H1 (cell line): ENCODE data around the gene MRPL27. TPM values are rescaled to one million over a fixed set of nuclear protein-coding genes. Genes with fewer than 3 reads are reported as not detected.

ENCODE experiments used
- CTCF ChIA-PET: fragments of 300-600 bp; sonication (Branson Sonifier 250); formaldehyde crosslinking; loops from one replicate; lab custom pipeline; 2021; ENCODE audit not compliant: partially characterized antibody; lab: Charles Lee
- POLR2A ChIA-PET: fragments of 300-600 bp; sonication (Branson Sonifier 250); formaldehyde crosslinking; loops from one replicate; lab custom pipeline; 2021; ENCODE audit warnings: inconsistent platforms; ENCODE audit not compliant: partially characterized antibody; lab: Charles Lee
- DNase-seq, 2 experiments: peaks; one replicate each; pipeline versions ENCODE4 v3.0.0 to v3.0.0-alpha.2; 2010 to 2022; ENCODE audit warnings: low spot score in 2 of 2, low read depth in 1 of 2, mixed read lengths in 1 of 2
- FAIRE-seq: peaks from 2 replicates; lab custom pipeline; 2011; peaks lifted over from hg19 to GRCh38; lab: Jason Lieb, UNC
- H2AFZ ChIP-seq: 2 replicates; pipeline ENCODE4 v1.8.1; 2012; ENCODE audit warnings: low read length, inconsistent platforms
- H2AK5ac ChIP-seq: 2 replicates; pipeline ENCODE4 v1.6.1; 2013; ENCODE audit warnings: low read depth, low read length
- H2BK120ac ChIP-seq: replicated peaks from 2 replicates; pipeline ENCODE3; 2013; ENCODE audit warnings: low read depth, low read length, inconsistent platforms
- H2BK12ac ChIP-seq: 2 replicates; pipeline ENCODE4 v1.6.1; 2013; ENCODE audit warnings: low read depth, low read length
- H2BK15ac ChIP-seq: 2 replicates; pipeline ENCODE4 v1.6.1; 2013; ENCODE audit warnings: low read length
- H2BK20ac ChIP-seq: 2 replicates; pipeline ENCODE4 v1.6.1; 2013; ENCODE audit warnings: low read length
- H2BK5ac ChIP-seq: 2 replicates; pipeline ENCODE4 v1.6.1; 2013; ENCODE audit warnings: low read depth, low read length
- H3K14ac ChIP-seq: 2 replicates; pipeline ENCODE4 v1.6.1; 2013; ENCODE audit warnings: inconsistent platforms; ENCODE audit not compliant: insufficient read length
- H3K18ac ChIP-seq: 2 replicates; pipeline ENCODE4 v1.6.1; 2013; ENCODE audit warnings: low read length; ENCODE audit errors: extremely low read depth
- H3K23ac ChIP-seq: 2 replicates; pipeline ENCODE4 v1.6.1; 2013; ENCODE audit warnings: inconsistent platforms; ENCODE audit not compliant: insufficient read length
- H3K23me2 ChIP-seq: 2 replicates; pipeline ENCODE4 v1.6.1; 2013; ENCODE audit warnings: low read depth, low read length
- H3K27ac ChIP-seq: 2 replicates; pipeline ENCODE4 v1.6.1; 2011; ENCODE audit warnings: low read depth, low read length, inconsistent platforms
- H3K27me3 ChIP-seq, 4 experiments: replicated peaks in 1 of 4; 1 replicate in 1 of 4; 2 replicates in 3 of 4; pipeline versions ENCODE4 v1.6.1 to v1.8.1; 2011 to 2013; ENCODE audit warnings: low read length in 3 of 4, mild to moderate bottlenecking in 3 of 4, inconsistent platforms in 2 of 4, mixed read lengths in 2 of 4, moderate library complexity in 1 of 4; ENCODE audit not compliant: control insufficient read depth in 3 of 4, insufficient read depth in 3 of 4; ENCODE audit errors: extremely low read depth in 1 of 4
- H3K36me3 ChIP-seq, 4 experiments: 2 replicates each; pipeline versions ENCODE4 v1.6.1 to v1.8.1; 2011 to 2013; ENCODE audit warnings: mild to moderate bottlenecking in 4 of 4, low read length in 3 of 4, moderate library complexity in 2 of 4, control low read depth in 1 of 4, inconsistent platforms in 1 of 4; ENCODE audit not compliant: insufficient read depth in 4 of 4, control insufficient read depth in 2 of 4
- H3K4ac ChIP-seq: replicated peaks from 2 replicates; pipeline ENCODE3; 2013; ENCODE audit warnings: low read length, low read depth, mixed read lengths, inconsistent platforms; ENCODE audit not compliant: insufficient read length
- H3K4me1 ChIP-seq, 4 experiments: replicated peaks in 1 of 4; 1 replicate in 1 of 4; 2 replicates in 3 of 4; pipeline versions ENCODE4 v1.6.1 to v1.8.1; 2011 to 2013; ENCODE audit warnings: low read length in 3 of 4, inconsistent platforms in 2 of 4, mixed read lengths in 1 of 4; ENCODE audit not compliant: insufficient read depth in 4 of 4, control insufficient read depth in 3 of 4
- H3K4me2 ChIP-seq, 2 experiments: 2 replicates each; pipeline versions ENCODE4 v1.6.1 to v1.8.1; 2011 to 2013; ENCODE audit warnings: low read depth in 2 of 2, low read length in 2 of 2, control low read depth in 1 of 2, inconsistent platforms in 1 of 2, mild to moderate bottlenecking in 1 of 2; ENCODE audit not compliant: insufficient read depth in 1 of 2
- H3K4me3 ChIP-seq, 4 experiments: fragments of 200-600, 300-600 bp in 1 of 4; sonication (generic), shearing (Covaris generic), sonication (Bioruptor Twin) in 1 of 4; 2 replicates each; pipeline versions ENCODE4 v1.5.1 to v1.8.1; 2011 to 2016; ENCODE audit warnings: low read length in 4 of 4, low read depth in 3 of 4, control low read depth in 2 of 4, inconsistent platforms in 2 of 4, mild to moderate bottlenecking in 2 of 4, mixed read lengths in 1 of 4, moderate library complexity in 1 of 4; ENCODE audit not compliant: insufficient read depth in 2 of 4; ENCODE audit errors: extremely low read depth in 1 of 4
- H3K56ac ChIP-seq: replicated peaks from 2 replicates; pipeline ENCODE3; 2013; ENCODE audit warnings: low read depth, mild to moderate bottlenecking, mixed read lengths, low read length, inconsistent platforms; ENCODE audit not compliant: insufficient read length
- H3K79me1 ChIP-seq: 2 replicates; pipeline ENCODE4 v1.6.1; 2013; ENCODE audit warnings: low read depth, low read length, control low read depth
- H3K79me2 ChIP-seq, 2 experiments: 2 replicates each; pipeline versions ENCODE4 v1.6.1 to v1.8.1; 2012 to 2013; ENCODE audit warnings: low read length in 2 of 2, mild to moderate bottlenecking in 2 of 2, inconsistent platforms in 1 of 2; ENCODE audit not compliant: insufficient read depth in 2 of 2, control insufficient read depth in 1 of 2
- H3K9ac ChIP-seq, 4 experiments: replicated peaks in 1 of 4; 1 replicate in 1 of 4; 2 replicates in 3 of 4; pipeline versions ENCODE4 v1.6.1 to v1.8.1; 2011 to 2013; ENCODE audit warnings: low read depth in 3 of 4, low read length in 3 of 4, control low read depth in 2 of 4, mild to moderate bottlenecking in 2 of 4, moderate library complexity in 2 of 4, inconsistent platforms in 1 of 4; ENCODE audit errors: extremely low read depth in 1 of 4
- H3K9me3 ChIP-seq, 2 experiments: 2 replicates each; pipeline versions ENCODE4 v1.6.1 to v1.8.1; 2012 to 2013; ENCODE audit warnings: mild to moderate bottlenecking in 2 of 2, moderate library complexity in 2 of 2, control low read depth in 1 of 2, inconsistent platforms in 1 of 2, low read depth in 1 of 2, low read length in 1 of 2, mixed read lengths in 1 of 2; ENCODE audit not compliant: insufficient read depth in 2 of 2
- H4K20me1 ChIP-seq, 2 experiments: replicated peaks in 1 of 2; 2 replicates each; pipeline versions ENCODE3 to v1.8.1; 2011 to 2013; ENCODE audit warnings: inconsistent platforms in 2 of 2, low read length in 2 of 2, mild to moderate bottlenecking in 1 of 2; ENCODE audit not compliant: insufficient read depth in 2 of 2, control insufficient read depth in 1 of 2
- H4K5ac ChIP-seq: 2 replicates; pipeline ENCODE4 v1.6.1; 2013; ENCODE audit warnings: low read length, low read depth, mixed read lengths, inconsistent platforms; ENCODE audit not compliant: insufficient read length
- H4K8ac ChIP-seq: 2 replicates; pipeline ENCODE4 v1.8.0; 2013; ENCODE audit warnings: mild to moderate bottlenecking, moderate library complexity, low read length, inconsistent platforms; ENCODE audit not compliant: insufficient read depth; ENCODE audit errors: extremely low read depth
- H4K91ac ChIP-seq: replicated peaks from 2 replicates; pipeline ENCODE3; 2013; ENCODE audit warnings: low read length, mixed read lengths, inconsistent platforms; ENCODE audit not compliant: insufficient read length
- BACH1 ChIP-seq: IDR thresholded peaks from 2 replicates; pipeline ENCODE4 v1.6.1; 2012; ENCODE audit warnings: low read length, improper control_type of control experiment
- CBX5 ChIP-seq: fragments of 300-800, 300-1000 bp; sonication (generic); IDR thresholded peaks from 2 replicates; pipeline ENCODE4 v1.7.1; 2016; ENCODE audit warnings: antibody characterized with exemption, low read length, low read depth
- EGR1 ChIP-seq: IDR thresholded peaks from 2 replicates; pipeline ENCODE4 v1.6.1; 2011; ENCODE audit warnings: low read depth, low read length, borderline replicate concordance
- EZH2 ChIP-seq: fragments of 200-600 bp; sonication (generic); IDR thresholded peaks from 2 replicates; pipeline ENCODE4 v1.7.1; 2012; ENCODE audit warnings: low read depth, mild to moderate bottlenecking, moderate library complexity, low read length, inconsistent platforms; ENCODE audit not compliant: severe bottlenecking
- GABPA ChIP-seq: IDR thresholded peaks from 2 replicates; pipeline ENCODE4 v1.6.1; 2011; ENCODE audit warnings: mild to moderate bottlenecking, low read length, moderate library complexity, borderline replicate concordance; ENCODE audit not compliant: insufficient read depth
- JUND ChIP-seq: IDR thresholded peaks from 2 replicates; pipeline ENCODE4 v1.6.1; 2011; ENCODE audit warnings: mild to moderate bottlenecking, improper control_type of control experiment, low read length
- MAFK ChIP-seq: IDR thresholded peaks from 2 replicates; pipeline ENCODE4 v1.6.1; 2012; ENCODE audit warnings: low read depth, mild to moderate bottlenecking, improper control_type of control experiment, low read length
- RXRA ChIP-seq: IDR thresholded peaks from 2 replicates; pipeline ENCODE4 v1.6.1; 2011; ENCODE audit warnings: low read depth, mild to moderate bottlenecking, low read length, moderate library complexity; ENCODE audit not compliant: insufficient read depth
- SP1 ChIP-seq: IDR thresholded peaks from 2 replicates; pipeline ENCODE4 v1.6.1; 2011; ENCODE audit warnings: low read depth, low read length
- SUZ12 ChIP-seq: fragments of 200-600 bp; sonication (generic); IDR thresholded peaks from 2 replicates; pipeline ENCODE4 v1.6.1; 2012; ENCODE audit warnings: mild to moderate bottlenecking, inconsistent platforms, low read length, moderate library complexity, mixed read lengths
- TBP ChIP-seq: IDR thresholded peaks from 2 replicates; pipeline ENCODE4 v1.6.1; 2011; ENCODE audit warnings: low read depth, low read length, improper control_type of control experiment
- YY1 ChIP-seq: IDR thresholded peaks from 2 replicates; pipeline ENCODE4 v1.6.1; 2011; ENCODE audit warnings: low read depth, mild to moderate bottlenecking, low read length
- WGBS, 2 experiments: shearing (Covaris generic) in 1 of 2; methylation state at CpG; one replicate each; pipeline versions ENCODE4 v1.1.6 to v1.1.7; 2013 to 2015; ENCODE audit warnings: low lambda C conversion rate in 2 of 2, mixed read lengths in 2 of 2, inconsistent platforms in 1 of 2, low coverage in 1 of 2, missing lambda C conversion rate in 1 of 2; ENCODE audit not compliant: insufficient replicate concordance in 2 of 2, insufficient coverage in 1 of 2, insufficient read length in 1 of 2; ENCODE audit errors: extremely low coverage in 1 of 2, missing lambda C conversion rate in 1 of 2; 5-methylcytosine and 5-hydroxymethylcytosine counted together
- polyA plus RNA-seq, 7 experiments: library from polyadenylated mRNA; depleted of rRNA in 3 of 7; stranded (reverse) in 5 of 7; unstranded in 2 of 7; fragments of >200 nt in 5 of 7; fragments of 200-250 nt in 2 of 7; gene quantifications; 1 replicate in 5 of 7; 2 replicates in 1 of 7; 4 replicates in 1 of 7; pipeline versions ENCODE4 v1.2.1 to v1.2.3, GENCODE V29; 2011 to 2013; ENCODE audit warnings: missing spikeins in 2 of 7, mixed read lengths in 2 of 7
- total RNA-seq: library from RNA; stranded (reverse); fragmentation: NEBNext Ultra II Directional; extraction: Animal tissue kit (Norgen Biotek cat#: 25700); gene quantifications from 2 replicates; pipeline ENCODE4 v1.2.1, GENCODE V29; 2021

MRPL27 gene
- total and polyA plus RNA-seq, 2 of the 8 experiments (the other 6 are each of a cell fraction or from before 2014, with no cell fraction given): 75.6 to 135 TPM

GRCh38 chr17:50381920-50382319 lies 8.9 kb upstream of the MRPL27 start:
- no peak overlapping the region for H3K4me2 ChIP-seq
- H3K4me3 ChIP-seq: no peak overlapping the region
- no peaks in the 10 kb centered on the region for H3K23me2 ChIP-seq
- H3K79me2 ChIP-seq: no peaks in the 10 kb centered on the region
- no peak overlapping the region for H2BK20ac ChIP-seq
- no peak overlapping the region for H2BK15ac ChIP-seq
- H3K56ac ChIP-seq: no peak overlapping the region
- no peak for DNase-seq
- H3K27ac ChIP-seq: no peak overlapping the region
- H3K18ac ChIP-seq: no peak overlapping the region
- H2BK12ac ChIP-seq: no peak overlapping the region
- H4K5ac ChIP-seq: no peak overlapping the region
- H3K14ac ChIP-seq: no peak overlapping the region
- no peak for FAIRE-seq
- TF ChIP-seq YY1: no peak
- no peak for TF ChIP-seq CBX5
- TF ChIP-seq JUND: no peak
- no peak for TF ChIP-seq EGR1
- no peak for TF ChIP-seq MAFK
- TF ChIP-seq TBP: no peak
- TF ChIP-seq GABPA: no peak
- TF ChIP-seq RXRA: no peak
- no peak for TF ChIP-seq BACH1
- TF ChIP-seq SUZ12: no peak
- TF ChIP-seq SP1: no peak
- TF ChIP-seq EZH2: no peak
- H2AK5ac ChIP-seq: no peak overlapping the region
- no peak overlapping the region for H3K9ac ChIP-seq
- no peak overlapping the region for H4K91ac ChIP-seq
- H3K79me1 ChIP-seq: no peaks in the 10 kb centered on the region
- H3K23ac ChIP-seq: no peak overlapping the region
- peaks cover 23 to 78% (median 53%) of the 10 kb centered on the region in 4 experiments; a peak in 7 of 8 replicates for H3K36me3 ChIP-seq
- no peaks in the 10 kb centered on the region for H3K9me3 ChIP-seq
- H2BK120ac ChIP-seq: no peak overlapping the region
- 92% methylated on average over 3 of the region's 3 CpGs; no CpG with 5 or more reads in 1 of the 2 experiments for WGBS, 2 experiments
- POLR2A ChIA-PET: interaction anchor here (1.0 to 27.4 kb wide), 8 partner anchors 8 to 208 kb away, joined by 3 to 313 read pairs (median 4); partner anchors contain the start of genes EME1, LRRC59, MRPL27 and XYLT2
- no peaks in the 10 kb centered on the region for H3K27me3 ChIP-seq
- no peaks in the 10 kb centered on the region for H3K4me1 ChIP-seq
- no peak overlapping the region for H3K4ac ChIP-seq
- no peak overlapping the region for H2AFZ ChIP-seq
- H4K20me1 ChIP-seq: peaks cover 0 to 2% of the 10 kb centered on the region in 2 experiments
- no peak overlapping the region for H4K8ac ChIP-seq
- no peak overlapping the region for H2BK5ac ChIP-seq
- CTCF ChIA-PET: interaction anchor here (1.1 to 7.0 kb wide), 7 partner anchors 9 to 182 kb away, joined by 3 to 51 read pairs (median 6); partner anchors contain the start of gene LRRC59
